Body of pancreas (tissue), 4 donors: ENCODE results near the gene CDC42SE2. TPM values are rescaled to one million over a fixed set of nuclear protein-coding genes. Genes with fewer than 3 reads are reported as not detected.
"Not testable (repeated sequence)": the region's sequence is repeated elsewhere in the genome, so short reads cannot be mapped to it uniquely, and the experiment has no call there.

Experiments
- ATAC-seq: fragments of 150-250 bp; one replicate; pipeline ENCODE4 v1.9.1; 2016
- DNase-seq, 4 donors: peaks; one replicate each; pipeline ENCODE4 v3.0.0-alpha.2; 2019
- H3K27ac ChIP-seq, 4 donors: fragments of 200-600 bp; sonication (generic); 1 replicate in 3 of 4; 2 replicates in 1 of 4; pipeline versions ENCODE4 v1.5.1 to v1.6.1; 2016 to 2019; ENCODE audit warnings: mild to moderate bottlenecking in 1 of 4, mixed read lengths in 1 of 4, moderate library complexity in 1 of 4
- H3K27me3 ChIP-seq, 2 donors: fragments of 200-600 bp; sonication (generic); one replicate each; pipeline ENCODE4 v1.6.0; 2016; ENCODE audit warnings: mild to moderate bottlenecking in 1 of 2
- H3K36me3 ChIP-seq, 2 donors: fragments of 200-600 bp; sonication (generic); replicated peaks in 1 of 2; 2 replicates each; pipeline ENCODE4 v1.5.1; 2016; ENCODE audit warnings: low read depth in 2 of 2; ENCODE audit not compliant: insufficient read depth in 1 of 2
- H3K4me1 ChIP-seq: fragments of 200-600 bp; sonication (generic); one replicate; pipeline ENCODE4 v1.6.0; 2016
- H3K4me3 ChIP-seq, 2 donors: fragments of 200-600 bp; sonication (generic); 1 replicate in 1 of 2; 2 replicates in 1 of 2; pipeline ENCODE4 v1.5.1; 2016 to 2019
- H3K9me3 ChIP-seq, 3 donors: fragments of 200-600 bp; sonication (generic); 1 replicate in 2 of 3; 2 replicates in 1 of 3; pipeline ENCODE4 v1.5.1; 2016
- CTCF ChIP-seq, 7 experiments: fragments of 450-650 bp in 4 of 7; fragments of 200-600 bp in 3 of 7; sonication (generic) in 3 of 7; IDR thresholded peaks; one replicate each; pipeline ENCODE4 v1.5.1; 2016 to 2019; ENCODE audit warnings: antibody characterized with exemption in 7 of 7
- POLR2A ChIP-seq, 3 donors: fragments of 450-650 bp; IDR thresholded peaks; one replicate each; pipeline ENCODE4 v1.6.1; 2016; ENCODE audit warnings: antibody characterized with exemption in 3 of 3, mild to moderate bottlenecking in 2 of 3
- WGBS, 2 donors: methylation state at CpG; one replicate each; pipeline ENCODE4 v1.1.5; 2017; 5-methylcytosine and 5-hydroxymethylcytosine counted together
- intact Hi-C: fragments of 100-400 bp; cut with DNase I; formaldehyde crosslinking; loops from one replicate; pipeline ENCODE4 v1.15.1; 2023
- total RNA-seq, 2 donors: library from RNA; depleted of rRNA; stranded (reverse); fragments of >200 nt; gene quantifications; one replicate each; pipeline ENCODE4 v1.1.0, GENCODE V29; 2016

CDC42SE2 gene
- total RNA-seq, 2 donors from 2014 or later: 23.4 to 33.5 TPM

- no peak for TF ChIP-seq POLR2A (IDR thresholded peaks at IDR 0.05)
- no peak for ATAC-seq
- intact Hi-C loops: no loop called here
Observed at GRCh38 chr5:131338051-131338453, 74.2 kb downstream of the CDC42SE2 start.

GRCh38 chr5:131344288-131344687, 80.4 kb downstream of the CDC42SE2 start:
- H3K9me3 ChIP-seq, H3K4me1 ChIP-seq, H3K4me3 ChIP-seq, H3K27ac ChIP-seq, H3K36me3 ChIP-seq, DNase-seq, intact Hi-C loops, H3K27me3 ChIP-seq, ATAC-seq: not testable (repeated sequence)
- WGBS, 2 donors: 87 to 92% methylated on average over 9 of the region's 9 CpGs

More at GRCh38 chr5:131338051-131338453, 74.2 kb downstream of the CDC42SE2 start:
- no peak for DNase-seq
- Histone ChIP-seq H3K27ac (no peak overlapping the region), H3K9me3 (no peaks in the 10 kb centered on the region), H3K36me3 (no peaks in the 10 kb centered on the region), H3K4me3 (no peak overlapping the region), H3K27me3 (no peaks in the 10 kb centered on the region), H3K4me1 (no peaks in the 10 kb centered on the region)
- WGBS, 2 donors: 93 to 98% methylated on average over 4 of the region's 4 CpGs

- H3K27ac ChIP-seq, H3K27me3 ChIP-seq, H3K4me1 ChIP-seq, H3K4me3 ChIP-seq, intact Hi-C loops, ATAC-seq, H3K9me3 ChIP-seq, H3K36me3 ChIP-seq, DNase-seq: not testable (repeated sequence)
- 96 to 98% methylated on average over 3 of the region's 3 CpGs for WGBS, 2 donors
Observed at GRCh38 chr5:131346204-131346603, 82.4 kb downstream of the CDC42SE2 start.

GRCh38 chr5:131353991-131354390, 90.1 kb downstream of the CDC42SE2 start:
- no peaks in the 10 kb centered on the region for H3K27me3 ChIP-seq
- WGBS, 2 donors: 81 to 90% methylated on average over 3 of the region's 3 CpGs
- ATAC-seq (no peak), DNase-seq (no peak)
- H3K4me3 ChIP-seq: no peak overlapping the region
- H3K36me3 ChIP-seq: no peaks in the 10 kb centered on the region
- intact Hi-C loops: no loop called here
- no peak overlapping the region for H3K27ac ChIP-seq
- H3K9me3 ChIP-seq: no peaks in the 10 kb centered on the region
- TF ChIP-seq CTCF (IDR thresholded peaks at IDR 0.05) (no peak), POLR2A (IDR thresholded peaks at IDR 0.05) (no peak)
- H3K4me1 ChIP-seq: peaks cover 11% of the 10 kb centered on the region

GRCh38 chr5:131355971-131356528, 92.2 kb downstream of the CDC42SE2 start:
- peaks cover 11% of the 10 kb centered on the region for H3K4me1 ChIP-seq
- no peak overlapping the region for H3K27ac ChIP-seq
- H3K4me3 ChIP-seq: no peak overlapping the region
- TF ChIP-seq CTCF (IDR thresholded peaks at IDR 0.05): no peak
- TF ChIP-seq POLR2A (IDR thresholded peaks at IDR 0.05): no peak
- H3K9me3 ChIP-seq: no peaks in the 10 kb centered on the region
- 41 to 51% methylated on average over 1 of the region's 1 CpG for WGBS, 2 donors
- intact Hi-C loops: no loop called here
- DNase-seq (no peak), ATAC-seq (no peak)
- no peaks in the 10 kb centered on the region for H3K36me3 ChIP-seq
- H3K27me3 ChIP-seq: no peaks in the 10 kb centered on the region

- intact Hi-C loops: no loop called here
- H3K4me1 ChIP-seq: peaks cover 11% of the 10 kb centered on the region
- DNase-seq: no peak
- H3K4me3 ChIP-seq: no peak overlapping the region
- WGBS, 2 donors: 85 to 96% methylated on average over 1 of the region's 1 CpG
- ATAC-seq: no peak
- no peak for TF ChIP-seq POLR2A (IDR thresholded peaks at IDR 0.05)
- TF ChIP-seq CTCF (IDR thresholded peaks at IDR 0.05): no peak
- peaks cover 0 to 3% of the 10 kb centered on the region in 2 donors for H3K36me3 ChIP-seq
- H3K27ac ChIP-seq: no peak overlapping the region
- no peaks in the 10 kb centered on the region for H3K9me3 ChIP-seq
- H3K27me3 ChIP-seq: no peaks in the 10 kb centered on the region
Observed at GRCh38 chr5:131356619-131357018, 92.8 kb downstream of the CDC42SE2 start.
